GM19025 (cell line): ENCODE data around the gene GRPEL1.
"Not testable (repeated sequence)": the region's sequence is repeated elsewhere in the genome, so short reads cannot be mapped to it uniquely, and the experiment has no call there.

Source experiments
- ATAC-seq: cut with Tn5 transposase; IDR thresholded peaks from one replicate; pipeline ENCODE4 v1.9.1; 2021; ENCODE audit warnings: mild to moderate bottlenecking, low read depth, moderate library complexity; ENCODE audit not compliant: unreplicated experiment

GRPEL1 gene

GRCh38 chr4:7094916-7095315, 27.1 kb upstream of the GRPEL1 start:
- ATAC-seq: no peak

GRCh38 chr4:7092026-7092425, 24.2 kb upstream of the GRPEL1 start:
- no peak for ATAC-seq

DNA sequence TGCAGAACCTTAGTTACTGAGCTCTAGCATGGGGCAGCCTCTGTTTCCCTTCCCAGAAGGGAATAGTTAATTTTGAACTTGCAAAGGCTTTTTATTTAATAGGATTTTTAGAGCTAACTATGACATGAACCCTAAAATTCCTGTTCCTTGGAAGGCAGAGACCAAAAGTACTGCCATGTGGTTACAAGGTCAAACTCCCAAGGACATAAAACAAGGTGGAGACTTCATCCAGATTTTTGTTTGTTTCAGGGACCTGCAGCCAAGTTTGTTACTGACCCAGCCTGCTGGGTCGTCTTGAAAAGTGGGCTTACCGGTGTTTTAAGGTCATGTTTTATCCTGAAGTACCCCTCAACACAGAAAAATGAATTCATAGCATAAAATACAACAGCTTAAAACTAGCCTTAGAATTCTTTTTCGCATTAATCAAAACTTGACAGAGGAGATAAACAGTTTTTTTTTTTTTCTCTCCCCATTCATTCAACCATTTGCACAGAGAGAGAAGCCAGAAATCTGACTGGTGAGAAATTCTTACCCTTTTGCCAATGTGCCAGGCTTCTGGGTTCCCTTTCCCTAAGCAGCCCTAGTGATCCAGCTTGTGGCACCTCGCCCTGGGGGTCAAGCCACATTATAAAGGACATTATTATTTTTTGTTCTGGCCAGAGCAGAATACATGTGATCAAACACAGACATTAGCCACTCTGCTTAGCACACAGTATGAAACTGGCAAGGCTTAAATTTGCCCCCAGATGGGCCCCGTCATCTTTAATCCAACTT, 21.5 kb upstream of the GRPEL1 start:
- ATAC-seq: no peak

GRCh38 chr4:7087036-7087435, 19.2 kb upstream of the GRPEL1 start:
- ATAC-seq: no peak

- ATAC-seq: no peak
Measured at GRCh38 chr4:7086384-7086783, 18.5 kb upstream of the GRPEL1 start.

GRCh38 chr4:7084564-7084961, 16.7 kb upstream of the GRPEL1 start:
- not testable (repeated sequence) for ATAC-seq

- ATAC-seq: no peak
Measured at GRCh38 chr4:7083597-7084563, 16.0 kb upstream of the GRPEL1 start.

- not testable (repeated sequence) for ATAC-seq
Measured at GRCh38 chr4:7079909-7080308, 12.0 kb upstream of the GRPEL1 start.

- not testable (repeated sequence) for ATAC-seq
Measured at GRCh38 chr4:7079483-7079882, 11.6 kb upstream of the GRPEL1 start.

DNA sequence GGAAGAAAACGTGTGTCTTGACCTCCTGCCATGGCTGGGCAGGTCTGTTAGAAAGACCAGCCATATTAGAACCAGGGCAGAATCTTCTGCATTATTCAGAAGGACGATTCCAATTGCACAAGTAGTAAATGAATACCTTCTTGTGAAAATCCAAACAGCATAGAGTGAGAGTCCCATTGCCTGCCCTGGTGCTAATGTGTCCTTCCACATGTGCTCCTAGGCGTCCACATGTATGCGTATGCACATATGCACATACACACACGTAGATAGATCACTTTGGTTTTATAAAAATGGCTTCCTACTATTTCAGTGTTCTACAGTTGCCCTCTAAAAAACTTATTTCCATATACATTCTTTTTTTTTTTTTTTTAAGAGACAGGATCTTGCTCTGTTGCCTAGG, 10.2 kb upstream of the GRPEL1 start:
- no peak for ATAC-seq

- ATAC-seq: no peak
Measured at GRCh38 chr4:7077371-7077770, 9.5 kb upstream of the GRPEL1 start.

DNA sequence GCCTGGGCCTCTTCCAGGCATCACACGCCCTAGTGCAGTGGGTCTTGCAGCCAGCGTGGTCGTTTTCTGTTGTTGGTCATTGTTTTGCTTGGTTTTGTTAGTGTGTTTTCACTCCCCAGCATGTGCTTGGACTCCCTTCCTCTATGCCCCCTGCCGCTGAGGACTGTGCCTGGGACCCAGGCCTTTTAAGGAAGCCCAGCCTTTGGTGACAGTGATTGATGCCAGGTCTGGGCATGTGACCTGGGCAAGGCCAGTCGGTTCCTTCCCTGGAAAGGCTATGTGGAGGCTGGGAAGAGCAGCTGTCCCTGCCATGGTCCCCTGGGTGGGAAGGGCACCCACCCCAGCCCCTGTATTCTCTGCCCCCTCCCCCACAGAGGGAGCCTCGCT, 8.8 kb upstream of the GRPEL1 start:
- no peak for ATAC-seq

DNA sequence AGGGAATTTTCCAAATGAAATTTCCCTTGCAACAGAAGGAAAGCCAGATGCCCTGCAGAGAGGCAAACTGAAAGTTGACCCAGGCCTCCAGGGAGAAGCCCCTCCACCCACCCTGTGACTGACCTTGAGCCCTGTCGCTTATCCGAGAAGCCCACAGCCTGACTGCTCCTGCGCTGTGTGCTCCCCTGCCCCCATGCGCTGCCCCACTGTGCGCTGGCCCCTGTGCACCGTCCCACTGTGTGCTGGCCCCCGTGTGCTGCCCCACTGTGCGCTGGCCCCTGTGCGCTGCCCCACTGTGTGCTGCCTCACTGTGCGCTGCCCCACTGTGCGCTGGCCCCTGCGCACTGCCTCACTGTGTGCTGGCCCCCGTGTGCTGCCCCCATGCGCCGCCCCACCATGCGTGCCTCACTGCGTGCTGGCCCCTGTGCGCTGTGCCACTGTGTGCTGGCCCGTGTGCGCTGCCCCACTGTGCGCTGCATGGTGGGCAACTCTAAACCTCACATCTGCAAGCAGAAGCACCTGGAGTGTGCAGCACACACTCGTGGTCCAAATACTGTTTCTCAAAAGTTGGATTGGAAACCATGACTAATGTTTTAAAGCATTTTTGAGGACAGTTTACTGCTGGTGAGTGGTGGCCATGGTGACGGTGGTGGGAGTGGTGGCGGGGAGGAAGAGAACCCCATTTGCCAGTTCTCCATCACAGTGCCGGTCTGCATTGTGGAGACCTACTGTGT, 8.3 kb upstream of the GRPEL1 start:
- ATAC-seq: no peak

DNA sequence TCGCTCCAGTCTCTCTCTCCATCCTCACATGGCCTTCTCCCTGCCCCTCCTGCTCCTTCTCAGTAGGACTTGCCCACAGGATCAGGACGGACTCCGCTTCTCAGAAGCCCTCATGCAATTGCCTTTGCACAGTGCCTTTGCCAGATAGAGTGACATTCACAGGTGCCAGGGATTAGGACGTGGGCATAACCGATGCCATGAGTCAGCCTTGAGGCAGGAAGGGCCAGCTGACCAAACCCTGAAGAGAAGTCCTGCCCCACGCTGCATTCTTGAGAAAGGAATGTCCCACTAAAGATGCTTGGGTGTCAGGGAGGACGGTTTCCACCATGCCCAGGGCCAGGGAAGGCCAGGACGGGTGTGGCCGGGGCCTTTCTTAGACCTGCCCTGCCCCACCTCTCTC, 6.6 kb upstream of the GRPEL1 start:
- no peak for ATAC-seq

GRCh38 chr4:7073526-7074390, 5.9 kb upstream of the GRPEL1 start:
- ATAC-seq: no peak

DNA sequence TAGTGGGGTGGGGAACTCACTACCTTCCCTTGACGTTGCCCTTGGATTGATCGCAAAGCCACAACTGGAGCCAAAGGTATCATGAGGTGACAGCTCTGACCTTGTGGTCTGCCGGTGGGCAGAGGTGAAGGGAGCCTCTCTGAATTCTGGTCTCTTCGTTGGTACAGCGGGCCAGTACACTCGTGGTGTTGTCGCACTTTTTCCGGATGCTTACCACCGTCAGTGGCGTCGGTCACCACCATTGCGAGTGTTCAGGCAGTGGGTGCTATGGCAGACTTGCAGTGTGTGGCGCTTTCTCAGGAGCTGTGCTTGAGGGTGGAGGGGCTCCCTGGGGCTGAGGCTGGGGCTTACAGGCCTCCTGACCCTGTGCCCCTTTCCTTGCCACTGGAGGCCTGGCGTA, 5.2 kb upstream of the GRPEL1 start:
- ATAC-seq: no peak

- ATAC-seq: peak; percentile 19
Measured at GRCh38 chr4:7070729-7071511, 3.1 kb upstream of the GRPEL1 start.

DNA sequence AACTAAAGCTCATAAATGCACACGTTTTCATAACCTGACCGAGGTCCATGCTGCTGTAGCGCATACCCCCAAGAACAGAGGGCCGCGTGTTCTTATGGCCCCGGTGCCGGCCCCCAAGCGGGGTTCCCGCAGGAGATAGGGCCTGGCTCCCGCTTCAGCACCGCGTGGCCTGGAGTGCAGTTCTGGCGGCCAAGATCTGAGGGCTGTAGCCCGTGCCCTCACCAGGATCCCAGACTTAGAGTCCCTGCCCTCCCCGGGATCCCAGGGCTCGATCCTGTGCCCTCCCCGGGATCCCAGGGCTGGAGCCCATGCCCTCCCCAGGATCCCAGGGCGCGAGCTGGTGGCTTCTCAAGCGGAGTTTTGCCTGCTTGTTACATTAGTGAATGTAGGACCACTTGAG, 1.0 kb upstream of the GRPEL1 start:
- no peak for ATAC-seq

GRCh38 chr4:7068279-7068842, 497 bp upstream of the GRPEL1 start:
- peak; percentile 4 for ATAC-seq
